Measurements from ENCODE around the gene CFAP46. TPM values are rescaled to one million over a fixed set of nuclear protein-coding genes. Genes with fewer than 3 reads are reported as not detected.
A peak's percentile ranks its signal among the peaks of the same experiment; 100 is the strongest.

CFAP46 gene
- total RNA-seq, 3 donors from 2014 or later = 0.78 to 1.0 TPM; not detected in 1

GRCh38 chr10:132817701-132818211 is 124.6 kb downstream of the CFAP46 start:
- Histone ChIP-seq H3K9me3 (no peaks in the 10 kb centered on the region), H3K4me3 (no peak overlapping the region), H3K36me3 (ENCODE audit: low read depth) (no peaks in the 10 kb centered on the region), H3K4me1 (ENCODE audit: low read depth) (no peaks in the 10 kb centered on the region)
- no peak for ATAC-seq
- peak in 1 of 3 donors; percentile 37 for DNase-seq
- TF ChIP-seq, protein P1, sequence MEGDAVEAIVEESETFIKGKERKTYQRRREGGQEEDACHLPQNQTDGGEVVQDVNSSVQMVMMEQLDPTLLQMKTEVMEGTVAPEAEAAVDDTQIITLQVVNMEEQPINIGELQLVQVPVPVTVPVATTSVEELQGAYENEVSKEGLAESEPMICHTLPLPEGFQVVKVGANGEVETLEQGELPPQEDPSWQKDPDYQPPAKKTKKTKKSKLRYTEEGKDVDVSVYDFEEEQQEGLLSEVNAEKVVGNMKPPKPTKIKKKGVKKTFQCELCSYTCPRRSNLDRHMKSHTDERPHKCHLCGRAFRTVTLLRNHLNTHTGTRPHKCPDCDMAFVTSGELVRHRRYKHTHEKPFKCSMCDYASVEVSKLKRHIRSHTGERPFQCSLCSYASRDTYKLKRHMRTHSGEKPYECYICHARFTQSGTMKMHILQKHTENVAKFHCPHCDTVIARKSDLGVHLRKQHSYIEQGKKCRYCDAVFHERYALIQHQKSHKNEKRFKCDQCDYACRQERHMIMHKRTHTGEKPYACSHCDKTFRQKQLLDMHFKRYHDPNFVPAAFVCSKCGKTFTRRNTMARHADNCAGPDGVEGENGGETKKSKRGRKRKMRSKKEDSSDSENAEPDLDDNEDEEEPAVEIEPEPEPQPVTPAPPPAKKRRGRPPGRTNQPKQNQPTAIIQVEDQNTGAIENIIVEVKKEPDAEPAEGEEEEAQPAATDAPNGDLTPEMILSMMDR (IDR thresholded peaks at IDR 0.05) = no peak
- intact Hi-C loops (cut with DNase I, micrococcal nuclease) = no loop called here

DNA sequence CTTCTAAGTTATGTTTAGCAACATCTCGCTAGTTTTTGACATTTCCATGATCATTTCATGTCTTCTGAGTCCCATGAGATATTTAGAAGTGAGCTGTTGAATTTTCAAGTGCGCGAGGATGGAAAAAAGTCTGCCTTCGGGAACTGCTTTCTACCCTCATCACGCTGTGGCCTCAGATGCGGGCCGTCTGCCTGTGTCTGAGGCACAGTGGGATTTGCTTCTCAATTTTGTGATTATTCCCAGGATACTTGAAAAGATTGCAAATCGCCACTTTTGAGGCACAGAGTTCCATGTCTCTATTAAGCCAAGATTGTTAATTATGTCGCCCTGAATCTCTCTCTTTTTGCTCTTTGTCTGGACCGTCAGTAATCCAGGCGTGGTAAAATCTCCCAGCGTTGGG is 125.7 kb downstream of the CFAP46 start:
- TF ChIP-seq, protein P1 (IDR thresholded peaks at IDR 0.05) = no peak
- Histone ChIP-seq H3K4me3 (no peak overlapping the region), H3K4me1 (ENCODE audit: low read depth) (no peaks in the 10 kb centered on the region), H3K9me3 (no peaks in the 10 kb centered on the region), H3K36me3 (ENCODE audit: low read depth) (no peaks in the 10 kb centered on the region)
- no peak for ATAC-seq
- intact Hi-C loops (cut with DNase I, micrococcal nuclease) = no loop called here
- DNase-seq = peak in 1 of 3 donors; percentile 2

DNA sequence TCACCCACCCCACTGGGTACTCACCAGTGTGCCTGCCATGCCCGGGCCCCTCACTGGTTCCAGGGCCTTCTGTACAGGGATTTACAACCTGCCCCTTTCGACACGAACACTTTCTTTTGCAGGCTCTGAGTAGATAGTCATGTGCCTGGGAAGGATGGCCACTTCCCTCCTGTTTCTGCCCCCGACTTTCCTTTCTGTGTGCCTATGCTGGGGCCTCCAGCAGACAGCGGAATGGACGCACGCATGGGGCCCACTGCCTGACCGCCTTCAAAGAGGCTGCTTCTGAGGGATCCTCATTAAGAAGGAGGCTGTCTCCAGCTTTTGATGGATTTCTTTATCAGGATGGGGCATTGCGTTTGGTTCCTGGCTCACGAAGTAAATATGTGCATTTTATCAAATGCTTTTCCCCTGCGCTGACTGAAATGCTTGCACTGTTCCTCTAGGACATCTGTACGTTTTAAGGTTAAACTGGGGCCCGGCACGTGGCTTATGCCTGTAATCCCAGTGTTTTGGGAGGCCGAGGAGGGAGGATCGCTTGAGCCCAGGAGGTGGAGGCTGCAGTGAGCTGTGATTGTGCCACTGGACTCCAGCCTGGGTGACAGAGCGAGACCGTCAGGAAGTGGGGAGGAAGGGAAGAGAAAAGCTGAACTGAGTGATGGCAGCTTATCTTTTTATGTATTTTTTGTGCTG is 127.1 kb downstream of the CFAP46 start:
- H3K36me3 ChIP-seq (ENCODE audit: low read depth) = no peaks in the 10 kb centered on the region
- DNase-seq (peak in 1 of 3 donors; percentile 3), ATAC-seq (no peak)
- H3K4me3 ChIP-seq = no peak overlapping the region
- TF ChIP-seq, protein P1 (IDR thresholded peaks at IDR 0.05) = no peak
- intact Hi-C loops (cut with DNase I, micrococcal nuclease) = no loop called here
- H3K4me1 ChIP-seq (ENCODE audit: low read depth) = no peaks in the 10 kb centered on the region
- H3K9me3 ChIP-seq = no peaks in the 10 kb centered on the region

DNA sequence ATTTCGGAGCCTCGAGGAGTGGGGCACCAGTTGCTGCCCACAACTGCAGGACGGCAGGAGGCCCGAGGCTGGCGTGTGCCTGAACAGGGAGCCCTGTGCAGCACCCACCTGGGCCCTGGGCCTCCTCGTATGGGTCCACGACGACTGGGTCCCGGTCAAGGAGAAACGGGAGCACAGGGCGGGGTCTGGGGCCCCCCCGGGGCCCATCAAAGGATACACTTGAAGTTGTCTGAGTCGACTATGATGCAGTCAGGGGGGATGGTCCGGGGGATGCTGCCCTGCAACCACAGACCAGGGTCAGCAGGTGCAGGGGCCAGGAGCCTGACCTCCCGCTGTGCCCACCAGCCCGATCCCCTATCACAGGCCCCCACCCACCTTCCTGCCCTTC is 127.9 kb downstream of the CFAP46 start:
- H3K4me3 ChIP-seq = no peak overlapping the region
- H3K36me3 ChIP-seq (ENCODE audit: low read depth) = no peaks in the 10 kb centered on the region
- intact Hi-C loops (cut with DNase I, micrococcal nuclease) = no loop called here
- H3K9me3 ChIP-seq = no peaks in the 10 kb centered on the region
- H3K4me1 ChIP-seq (ENCODE audit: low read depth) = no peaks in the 10 kb centered on the region
- DNase-seq (peak in 1 of 3 donors; percentile 11), ATAC-seq (no peak)
- TF ChIP-seq, protein P1 (IDR thresholded peaks at IDR 0.05) = no peak

DNA sequence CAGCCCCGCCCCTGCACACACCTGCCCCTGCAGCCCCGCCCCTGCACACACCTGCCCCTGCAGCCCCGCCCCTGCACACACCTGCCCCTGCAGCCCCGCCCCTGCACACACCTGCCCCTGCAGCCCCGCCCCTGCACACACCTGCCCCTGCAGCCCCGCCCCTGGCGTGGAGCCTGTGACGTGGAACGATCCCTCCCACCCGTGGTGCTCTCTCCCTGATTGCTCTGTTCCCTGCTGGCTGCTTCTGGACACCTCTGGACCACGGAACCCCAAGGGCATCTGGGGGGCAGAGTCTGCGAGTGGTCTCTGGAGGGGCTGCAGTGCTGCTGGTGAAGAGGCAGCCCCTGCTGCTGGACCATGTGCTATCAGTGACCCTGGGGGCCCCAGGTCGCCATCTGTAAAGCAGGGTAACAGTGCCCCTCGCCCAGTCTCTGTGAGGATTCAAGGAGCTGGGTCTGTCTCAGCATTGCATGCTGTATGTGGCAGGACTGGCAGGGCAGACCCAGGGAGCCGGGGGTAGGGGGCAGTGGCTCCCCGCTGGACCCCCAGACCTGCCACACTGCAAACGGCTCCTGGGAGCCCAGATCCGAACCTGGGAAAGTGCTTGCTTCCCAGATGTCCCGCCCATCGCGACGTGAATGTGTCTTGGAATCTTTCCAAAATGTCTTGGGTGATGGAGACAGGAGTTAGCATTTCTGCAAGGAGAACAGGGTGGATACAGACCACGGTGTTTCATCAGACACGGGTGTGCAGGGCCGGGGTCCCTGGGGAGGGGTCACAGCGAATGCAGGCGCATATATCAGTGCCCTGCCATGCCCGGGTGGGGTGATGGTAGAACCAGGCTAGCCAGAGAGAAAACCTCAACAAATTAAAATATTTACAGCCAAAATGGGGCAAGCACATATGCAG is 128.6 kb downstream of the CFAP46 start:
- H3K9me3 ChIP-seq = no peaks in the 10 kb centered on the region
- ATAC-seq = no peak
- TF ChIP-seq, protein P1 (IDR thresholded peaks at IDR 0.05) = no peak
- H3K36me3 ChIP-seq (ENCODE audit: low read depth) = no peaks in the 10 kb centered on the region
- H3K4me1 ChIP-seq (ENCODE audit: low read depth) = no peaks in the 10 kb centered on the region
- H3K4me3 ChIP-seq = no peak overlapping the region
- intact Hi-C loops (cut with DNase I, micrococcal nuclease) = no loop called here
- DNase-seq = peak in 2 of 3 donors; percentile 18 to 38

Measured in mucosa of descending colon (tissue), 3 donors.